ENCODE results near the gene ELSPBP1.

The ELSPBP1 gene

GRCh38 chr19:48023011-48023410 lies 28.6 kb downstream of the ELSPBP1 start (continued):
- TF ChIP-seq ZNF354C (tag by site-specific recombination; IDR thresholded peaks at IDR 0.05; ENCODE audit: borderline replicate concordance, low read depth) (no peak), ZNF529 (tag by site-specific recombination; IDR thresholded peaks at IDR 0.05; ENCODE audit: insufficient replicate concordance) (no peak), PATZ1 (tag by site-specific recombination; IDR thresholded peaks at IDR 0.05) (no peak), ZBTB44 (tag by site-specific recombination; IDR thresholded peaks at IDR 0.05) (no peak), RBAK (tag by site-specific recombination; IDR thresholded peaks at IDR 0.05) (no peak), ZSCAN5A (tag by site-specific recombination; IDR thresholded peaks at IDR 0.05) (no peak), ZNF23 (tag by site-specific recombination; IDR thresholded peaks at IDR 0.05; ENCODE audit: borderline replicate concordance) (no peak), ZNF623 (tag by site-specific recombination; IDR thresholded peaks at IDR 0.05) (no peak), ZFP69B (tag by site-specific recombination; IDR thresholded peaks at IDR 0.05) (no peak), ZNF624 (tag by site-specific recombination; IDR thresholded peaks at IDR 0.05) (no peak), BCL11A (tag by site-specific recombination; IDR thresholded peaks at IDR 0.05; ENCODE audit: low read depth) (no peak), REST (tag by site-specific recombination; IDR thresholded peaks at IDR 0.05) (no peak), ZFP3 (tag by site-specific recombination; IDR thresholded peaks at IDR 0.05; ENCODE audit: low read depth) (no peak), HOXC10 (CRISPR knock-in tag; IDR thresholded peaks at IDR 0.05) (no peak), YY1 (tag by site-specific recombination; IDR thresholded peaks at IDR 0.05) (no peak), ZNF600 (tag by site-specific recombination; IDR thresholded peaks at IDR 0.05) (no peak), ZNF555 (tag by site-specific recombination; conservative IDR thresholded peaks at IDR 0.05) (no peak), ZNF544 (tag by site-specific recombination; IDR thresholded peaks at IDR 0.05) (no peak), ZNF626 (tag by site-specific recombination; IDR thresholded peaks at IDR 0.05) (no peak), ZNF785 (tag by site-specific recombination; IDR thresholded peaks at IDR 0.05) (peak; percentile 34; the same call in 1 of the 2 replicates), ZNF561 (tag by site-specific recombination; IDR thresholded peaks at IDR 0.05; ENCODE audit: borderline replicate concordance) (no peak), ZFHX2 (tag by site-specific recombination; conservative IDR thresholded peaks at IDR 0.05) (0 out of 2 replicates have a peak, but pooled peaks have one; percentile 4), ZNF223 (tag by site-specific recombination; IDR thresholded peaks at IDR 0.05) (no peak)
- TF ChIP-seq, protein P1, sequence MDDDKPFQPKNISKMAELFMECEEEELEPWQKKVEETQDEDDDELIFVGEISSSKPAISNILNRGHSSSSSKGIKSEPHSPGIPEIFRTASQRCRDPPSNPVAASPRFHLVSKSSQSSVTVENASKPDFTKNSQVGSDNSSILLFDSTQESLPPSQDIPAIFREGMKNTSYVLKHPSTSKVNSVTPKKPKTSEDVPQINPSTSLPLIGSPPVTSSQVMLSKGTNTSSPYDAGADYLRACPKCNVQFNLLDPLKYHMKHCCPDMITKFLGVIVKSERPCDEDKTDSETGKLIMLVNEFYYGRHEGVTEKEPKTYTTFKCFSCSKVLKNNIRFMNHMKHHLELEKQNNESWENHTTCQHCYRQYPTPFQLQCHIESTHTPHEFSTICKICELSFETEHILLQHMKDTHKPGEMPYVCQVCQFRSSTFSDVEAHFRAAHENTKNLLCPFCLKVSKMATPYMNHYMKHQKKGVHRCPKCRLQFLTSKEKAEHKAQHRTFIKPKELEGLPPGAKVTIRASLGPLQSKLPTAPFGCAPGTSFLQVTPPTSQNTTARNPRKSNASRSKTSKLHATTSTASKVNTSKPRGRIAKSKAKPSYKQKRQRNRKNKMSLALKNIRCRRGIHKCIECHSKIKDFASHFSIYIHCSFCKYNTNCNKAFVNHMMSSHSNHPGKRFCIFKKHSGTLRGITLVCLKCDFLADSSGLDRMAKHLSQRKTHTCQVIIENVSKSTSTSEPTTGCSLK (tag by site-specific recombination; IDR thresholded peaks at IDR 0.05) = no peak
- TF ChIP-seq, protein P2, sequence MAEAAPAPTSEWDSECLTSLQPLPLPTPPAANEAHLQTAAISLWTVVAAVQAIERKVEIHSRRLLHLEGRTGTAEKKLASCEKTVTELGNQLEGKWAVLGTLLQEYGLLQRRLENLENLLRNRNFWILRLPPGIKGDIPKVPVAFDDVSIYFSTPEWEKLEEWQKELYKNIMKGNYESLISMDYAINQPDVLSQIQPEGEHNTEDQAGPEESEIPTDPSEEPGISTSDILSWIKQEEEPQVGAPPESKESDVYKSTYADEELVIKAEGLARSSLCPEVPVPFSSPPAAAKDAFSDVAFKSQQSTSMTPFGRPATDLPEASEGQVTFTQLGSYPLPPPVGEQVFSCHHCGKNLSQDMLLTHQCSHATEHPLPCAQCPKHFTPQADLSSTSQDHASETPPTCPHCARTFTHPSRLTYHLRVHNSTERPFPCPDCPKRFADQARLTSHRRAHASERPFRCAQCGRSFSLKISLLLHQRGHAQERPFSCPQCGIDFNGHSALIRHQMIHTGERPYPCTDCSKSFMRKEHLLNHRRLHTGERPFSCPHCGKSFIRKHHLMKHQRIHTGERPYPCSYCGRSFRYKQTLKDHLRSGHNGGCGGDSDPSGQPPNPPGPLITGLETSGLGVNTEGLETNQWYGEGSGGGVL (tag by site-specific recombination; IDR thresholded peaks at IDR 0.05) = 0 out of 2 replicates have a peak, but pooled peaks have one; percentile 7
- TF ChIP-seq, protein P3, sequence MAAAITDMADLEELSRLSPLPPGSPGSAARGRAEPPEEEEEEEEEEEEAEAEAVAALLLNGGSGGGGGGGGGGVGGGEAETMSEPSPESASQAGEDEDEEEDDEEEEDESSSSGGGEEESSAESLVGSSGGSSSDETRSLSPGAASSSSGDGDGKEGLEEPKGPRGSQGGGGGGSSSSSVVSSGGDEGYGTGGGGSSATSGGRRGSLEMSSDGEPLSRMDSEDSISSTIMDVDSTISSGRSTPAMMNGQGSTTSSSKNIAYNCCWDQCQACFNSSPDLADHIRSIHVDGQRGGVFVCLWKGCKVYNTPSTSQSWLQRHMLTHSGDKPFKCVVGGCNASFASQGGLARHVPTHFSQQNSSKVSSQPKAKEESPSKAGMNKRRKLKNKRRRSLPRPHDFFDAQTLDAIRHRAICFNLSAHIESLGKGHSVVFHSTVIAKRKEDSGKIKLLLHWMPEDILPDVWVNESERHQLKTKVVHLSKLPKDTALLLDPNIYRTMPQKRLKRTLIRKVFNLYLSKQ (tag by site-specific recombination; IDR thresholded peaks at IDR 0.05; ENCODE audit: borderline replicate concordance) = no peak
